BJ (cell line): ENCODE results near the gene TVP23C. TPM values are rescaled to one million over a fixed set of nuclear protein-coding genes. Genes with fewer than 3 reads are reported as not detected.

ENCODE experiments used
- CTCF ChIA-PET: fragments of 350-600 bp; formaldehyde crosslinking; extraction: SDS; loops from one replicate; lab custom pipeline; 2021; ENCODE audit warnings: antibody characterized with exemption, inconsistent platforms; lab: Yijun Ruan, JAX
- POLR2A ChIA-PET: fragments of 300-600 bp; sonication (Branson Sonifier 250); formaldehyde crosslinking; extraction: SDS; loops from one replicate; lab custom pipeline; 2021; ENCODE audit warnings: antibody characterized with exemption; lab: Charles Lee
- DNase-seq: peaks from one replicate; pipeline ENCODE4 v3.0.0-alpha.2; 2011; ENCODE audit warnings: low read depth
- H3K27me3 ChIP-seq: 2 replicates; pipeline ENCODE4 v1.6.0; 2011; ENCODE audit warnings: low read length; ENCODE audit not compliant: control insufficient read depth, insufficient read depth
- H3K36me3 ChIP-seq: 2 replicates; pipeline ENCODE4 v1.5.1; 2011; ENCODE audit warnings: low read length; ENCODE audit not compliant: control insufficient read depth, insufficient read depth
- H3K4me3 ChIP-seq: 2 replicates; pipeline ENCODE4 v1.5.1; 2011; ENCODE audit warnings: low read depth, mild to moderate bottlenecking, control low read depth, low read length
- CTCF ChIP-seq: IDR thresholded peaks from 2 replicates; pipeline ENCODE4 v1.5.1; 2011; ENCODE audit warnings: low read depth, mild to moderate bottlenecking, control low read depth, inconsistent platforms, low read length, moderate library complexity; ENCODE audit not compliant: insufficient read depth
- polyA plus RNA-seq: library from polyadenylated mRNA; depleted of rRNA; stranded (reverse); fragments of >200 nt; gene quantifications from 2 replicates; pipeline ENCODE4 v1.2.3, GENCODE V29; 2011

TVP23C gene
- polyA plus RNA-seq, 1 experiment, result 5.8 TPM

DNA sequence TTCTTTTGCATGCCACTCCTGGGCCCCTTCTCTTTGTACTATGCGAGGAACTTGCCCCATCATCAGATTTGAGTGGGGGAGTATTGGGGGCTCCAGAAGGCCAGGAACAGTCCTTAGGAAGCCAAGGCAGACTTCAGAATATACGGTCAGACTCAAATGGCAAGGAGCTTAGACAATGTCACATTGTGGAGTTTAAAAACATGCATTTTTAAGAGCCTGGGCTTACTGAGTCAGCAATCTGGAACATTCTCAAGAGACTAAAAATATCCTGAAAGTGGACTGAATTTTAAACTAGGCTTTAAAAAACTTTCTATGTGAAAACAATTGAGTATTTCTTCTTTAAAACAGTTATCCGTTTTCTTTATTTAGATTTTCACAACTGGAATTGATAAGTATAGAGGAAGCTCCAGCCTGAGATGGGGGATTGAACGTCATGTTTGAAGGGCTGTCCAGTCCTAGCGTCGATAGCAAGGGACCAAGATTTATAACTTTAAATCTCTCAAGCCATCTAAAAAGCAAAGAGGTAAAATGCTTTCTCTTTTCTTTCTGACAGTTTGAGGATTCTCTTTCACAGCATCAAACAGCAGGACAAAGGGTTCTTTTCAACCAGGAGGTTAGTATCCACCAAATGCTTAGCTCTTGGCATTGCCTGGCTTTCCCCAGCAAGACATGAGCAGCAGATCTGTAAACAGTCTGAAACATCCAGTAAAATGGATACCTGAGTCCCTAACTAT is 50.1 kb downstream of the TVP23C start:
- TF ChIP-seq CTCF, result no peak
- H3K36me3 ChIP-seq, result no peaks in the 10 kb centered on the region; the same call in 1 of the 2 replicates
- CTCF ChIA-PET, result interaction anchor here (0.9 to 2.4 kb wide), 6 partner anchors 11 to 265 kb away, joined by 3 to 13 read pairs (median 4); no protein-coding TSS in a partner anchor
- DNase-seq, result no peak
- H3K27me3 ChIP-seq, result no peaks in the 10 kb centered on the region
- POLR2A ChIA-PET, result no interaction called here
- no peak overlapping the region for H3K4me3 ChIP-seq

DNA sequence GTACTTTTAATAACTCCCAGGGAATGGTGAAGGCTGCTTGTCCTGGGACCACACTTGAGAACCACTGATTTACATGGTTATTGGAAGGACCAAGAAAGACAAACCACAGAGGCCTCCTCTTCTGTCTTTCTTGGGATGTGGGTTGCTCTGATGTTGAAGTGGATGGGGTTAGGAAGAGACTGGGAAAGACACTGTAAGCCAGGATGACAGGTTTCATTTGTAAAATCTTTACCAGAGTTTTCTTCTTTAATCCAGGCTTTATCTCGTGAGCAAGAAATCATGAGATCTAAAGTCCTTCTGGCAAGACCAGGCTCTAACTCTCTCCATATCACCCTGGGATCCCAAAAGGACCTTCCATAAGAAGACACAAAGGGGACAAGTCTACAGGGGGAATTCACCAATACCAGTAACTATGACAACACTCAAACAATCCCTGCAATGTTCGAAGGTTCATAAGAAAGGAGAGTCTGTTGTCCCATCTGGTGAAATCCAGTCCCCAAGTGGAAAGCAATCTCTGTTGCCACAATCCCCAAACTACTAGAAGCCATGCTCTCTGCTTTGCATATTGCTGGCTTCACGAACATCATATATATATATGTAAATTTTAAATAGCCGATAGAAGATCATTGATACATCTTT is 51.1 kb downstream of the TVP23C start:
- Histone ChIP-seq H3K4me3 (no peak overlapping the region), H3K36me3 (no peaks in the 10 kb centered on the region; the same call in 1 of the 2 replicates), H3K27me3 (no peaks in the 10 kb centered on the region)
- no peak for DNase-seq
- TF ChIP-seq CTCF, result no peak
- POLR2A ChIA-PET, result no interaction called here
- CTCF ChIA-PET, result no interaction called here

GRCh38 chr17:15511142-15511541 is 52.1 kb downstream of the TVP23C start:
- Histone ChIP-seq H3K36me3 (peaks cover 1% of the 10 kb centered on the region), H3K27me3 (no peaks in the 10 kb centered on the region), H3K4me3 (no peak overlapping the region)
- ChIA-PET POLR2A (no interaction called here), CTCF (interaction anchor here (0.6 to 1.3 kb wide), 2 partner anchors 8 to 253 kb away, joined by 3 to 6 read pairs; no protein-coding TSS in a partner anchor)
- no peak for DNase-seq
- TF ChIP-seq CTCF, result no peak

- Histone ChIP-seq H3K27me3 (no peaks in the 10 kb centered on the region), H3K36me3 (peaks cover 1% of the 10 kb centered on the region; the same call in 1 of the 2 replicates), H3K4me3 (no peak overlapping the region)
- POLR2A ChIA-PET, result no interaction called here
- no peak for TF ChIP-seq CTCF
- peak; percentile 59 for DNase-seq
- CTCF ChIA-PET, result interaction anchor here (0.5 to 1.8 kb wide), 6 partner anchors 8 to 436 kb away, joined by 3 to 6 read pairs (median 4); no protein-coding TSS in a partner anchor
These were observed 52.9 kb downstream of the TVP23C start for GRCh38 chr17:15510361-15510760.

DNA sequence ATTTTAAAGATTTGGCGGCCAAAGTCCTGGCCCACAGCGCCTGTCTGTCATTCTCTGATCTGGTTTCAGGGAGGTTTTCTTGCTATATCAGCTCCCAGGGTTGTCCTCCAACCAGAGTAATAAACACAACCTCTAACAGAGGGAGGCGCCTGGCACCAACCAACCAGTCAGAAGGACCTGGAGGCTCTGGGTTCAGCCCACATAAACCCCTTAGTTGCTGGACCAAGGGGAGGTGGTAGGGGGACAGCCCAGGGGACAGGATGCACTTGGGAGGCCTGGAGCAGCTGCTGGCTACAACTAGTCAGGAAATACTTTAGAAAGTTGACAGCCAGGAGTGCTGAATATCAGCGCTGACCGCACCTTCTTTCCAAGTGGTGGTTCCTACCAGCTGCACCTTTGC is 54.2 kb downstream of the TVP23C start:
- CTCF ChIA-PET, result interaction anchor here (0.9 to 1.8 kb wide), 4 partner anchors 51 to 260 kb away, joined by 3 to 6 read pairs (median 4); no protein-coding TSS in a partner anchor
- no peak for TF ChIP-seq CTCF
- POLR2A ChIA-PET, result no interaction called here
- H3K4me3 ChIP-seq, result no peak overlapping the region
- H3K36me3 ChIP-seq, result peaks cover 3% of the 10 kb centered on the region; the same call in 1 of the 2 replicates
- H3K27me3 ChIP-seq, result no peaks in the 10 kb centered on the region
- no peak for DNase-seq
